ENCODE data around the gene VIPR1.
A peak's percentile ranks its signal among the peaks of the same experiment; 100 is the strongest.

Gene VIPR1, protein sequence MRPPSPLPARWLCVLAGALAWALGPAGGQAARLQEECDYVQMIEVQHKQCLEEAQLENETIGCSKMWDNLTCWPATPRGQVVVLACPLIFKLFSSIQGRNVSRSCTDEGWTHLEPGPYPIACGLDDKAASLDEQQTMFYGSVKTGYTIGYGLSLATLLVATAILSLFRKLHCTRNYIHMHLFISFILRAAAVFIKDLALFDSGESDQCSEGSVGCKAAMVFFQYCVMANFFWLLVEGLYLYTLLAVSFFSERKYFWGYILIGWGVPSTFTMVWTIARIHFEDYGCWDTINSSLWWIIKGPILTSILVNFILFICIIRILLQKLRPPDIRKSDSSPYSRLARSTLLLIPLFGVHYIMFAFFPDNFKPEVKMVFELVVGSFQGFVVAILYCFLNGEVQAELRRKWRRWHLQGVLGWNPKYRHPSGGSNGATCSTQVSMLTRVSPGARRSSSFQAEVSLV
- long read RNA-seq, donor 1 = 0 reads
- long read RNA-seq, donor 2 = 0 reads
- long read RNA-seq, donor 3 = 0 reads
- long read RNA-seq, donor 4 = 0 reads
- long read RNA-seq, donor 5 = 0 reads
- long read RNA-seq, donor 6 = 0 reads
- long read RNA-seq, donor 7 = 0 reads
- long read RNA-seq, donor 8 = 0 reads

DNA sequence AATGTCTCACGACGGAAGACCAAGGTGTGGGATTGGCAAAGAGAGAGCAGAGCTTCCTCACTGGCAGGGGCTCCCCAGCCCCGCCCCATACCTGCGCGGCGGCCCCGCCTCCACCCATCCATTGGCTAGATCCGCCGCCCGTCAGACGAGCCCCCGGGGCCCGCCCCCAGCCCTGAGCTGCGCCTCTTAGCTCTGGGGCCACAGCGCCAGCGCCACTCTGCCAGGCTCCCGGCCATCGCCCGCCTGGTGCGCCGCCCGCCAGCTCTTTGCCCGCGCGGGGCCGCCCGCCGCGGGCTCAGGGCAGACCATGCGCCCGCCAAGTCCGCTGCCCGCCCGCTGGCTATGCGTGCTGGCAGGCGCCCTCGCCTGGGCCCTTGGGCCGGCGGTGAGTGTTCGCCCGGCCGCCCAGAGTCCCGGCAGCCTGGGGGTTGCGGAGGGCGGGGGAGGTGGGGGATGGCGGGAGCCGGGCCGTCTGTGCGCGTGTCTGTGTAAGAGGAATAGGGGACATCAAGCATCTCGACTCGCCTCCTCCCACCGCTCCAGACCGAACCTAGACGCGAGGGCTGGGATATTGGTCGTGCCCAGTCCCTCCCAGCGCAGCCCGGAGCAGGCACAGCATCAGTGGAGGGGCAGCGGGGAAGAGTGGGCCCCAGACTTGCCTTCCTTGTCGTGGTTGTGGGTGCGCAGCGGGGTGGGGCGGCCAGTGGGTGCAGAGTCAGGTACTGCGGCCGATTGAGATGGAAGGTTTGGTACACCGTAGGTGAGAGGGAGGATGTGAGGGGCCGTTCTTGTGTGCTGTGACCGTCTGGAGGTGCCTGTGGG lies at the start of gene VIPR1:
VIPR1 (plus strand) TSS at position 215 of the 822 bp plus-strand sequence; CDS start at position 308, 93 bp downstream.
- peak; percentile 31 for DNase-seq

DNA sequence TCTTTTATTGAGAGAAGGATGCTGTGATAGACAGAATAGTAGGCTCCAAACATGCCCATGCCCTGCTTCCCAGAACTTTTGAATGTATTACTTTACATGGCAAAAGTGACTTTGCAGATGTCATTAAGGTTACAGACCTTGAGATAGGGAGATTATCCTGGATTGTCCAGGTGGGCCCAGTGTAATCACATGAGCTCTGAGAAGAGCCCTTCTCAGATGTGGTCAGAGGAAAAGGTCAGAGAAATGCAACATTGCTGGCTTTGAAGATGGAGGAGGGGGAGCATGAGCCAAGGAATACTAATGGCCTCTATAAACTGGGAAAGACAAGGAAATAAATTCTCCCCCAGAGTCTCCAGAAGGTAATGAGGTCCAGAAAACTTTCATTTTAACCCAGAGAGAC lies 46.2 kb upstream of the VIPR1 start:
- DNase-seq = no peak

DNA sequence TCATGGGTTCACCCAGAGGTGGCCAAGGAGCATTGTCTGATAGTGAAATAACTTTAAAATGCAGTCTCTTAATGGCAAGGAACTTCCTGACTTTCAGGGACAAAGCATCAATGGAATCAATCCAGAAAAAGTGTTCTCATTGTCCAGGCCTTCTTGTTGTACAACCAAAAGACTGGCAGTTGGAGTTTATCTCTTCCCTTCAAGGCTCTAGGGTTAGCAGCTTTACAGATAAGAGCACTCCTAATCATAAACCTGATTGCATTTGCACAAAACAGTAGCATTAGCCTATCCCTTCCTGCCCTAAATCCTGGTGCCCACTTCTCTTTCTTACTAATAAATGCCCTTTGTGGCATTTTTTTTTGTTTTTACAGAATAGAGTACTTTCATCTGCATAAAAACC lies 43.3 kb upstream of the VIPR1 start:
- no peak for DNase-seq

DNA sequence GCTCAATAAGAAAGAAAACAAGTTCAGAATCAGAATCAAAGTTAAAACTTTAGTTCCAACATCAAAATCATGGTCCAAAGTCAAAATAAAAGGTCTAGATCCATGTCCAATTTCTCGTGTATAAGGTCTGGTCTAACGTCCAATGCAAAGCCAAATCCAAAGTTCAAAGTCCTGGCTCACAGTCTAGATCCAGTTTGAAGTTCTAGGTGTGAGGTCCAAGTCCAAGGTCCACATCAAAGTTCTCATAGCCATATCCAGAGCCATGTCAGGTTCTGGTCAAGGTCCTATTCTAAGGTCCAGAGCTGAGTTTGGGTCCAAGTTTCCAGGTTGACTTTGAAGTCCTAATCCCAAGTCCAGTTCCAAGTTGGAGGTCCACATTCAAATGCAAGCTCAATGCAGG lies 40.7 kb upstream of the VIPR1 start:
- DNase-seq = no peak

DNA sequence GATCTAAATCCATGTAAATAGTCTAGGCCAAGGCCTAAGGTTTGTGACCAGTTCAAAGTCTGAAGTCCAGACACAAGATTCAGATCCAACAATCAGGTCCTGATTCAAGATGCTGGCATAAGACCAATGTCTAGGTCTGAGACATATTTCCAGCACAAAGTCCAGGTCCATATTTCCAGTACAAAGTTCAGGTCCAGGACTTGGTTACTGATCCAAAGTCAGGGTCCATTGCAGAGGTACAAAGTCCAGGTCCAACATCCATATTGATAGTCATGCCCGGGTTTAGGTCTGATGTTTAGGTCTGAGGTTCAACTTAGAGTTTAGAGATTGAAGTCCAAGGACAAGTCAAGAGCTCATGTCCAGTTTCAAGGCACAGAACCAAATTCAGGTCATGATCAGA lies 39.4 kb upstream of the VIPR1 start:
- no peak for DNase-seq

DNA sequence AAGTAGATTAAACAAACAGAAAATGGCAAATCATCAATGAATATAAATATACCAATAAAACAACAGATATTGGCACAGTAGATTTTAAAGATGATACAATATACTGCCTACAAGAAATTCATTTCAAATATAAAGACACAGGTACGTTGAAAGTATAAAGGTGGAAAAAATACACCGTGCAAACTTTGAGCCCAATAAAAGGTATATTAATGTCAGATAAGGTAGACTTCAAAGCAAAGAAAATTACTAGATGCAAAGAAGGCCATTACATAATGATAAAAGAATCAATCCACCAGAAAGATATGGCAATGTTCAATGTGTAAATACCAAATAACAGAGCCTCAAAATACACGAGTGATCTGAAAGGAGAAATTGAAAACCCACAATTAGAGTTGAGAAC lies 34.3 kb upstream of the VIPR1 start:
- no peak for DNase-seq

DNA sequence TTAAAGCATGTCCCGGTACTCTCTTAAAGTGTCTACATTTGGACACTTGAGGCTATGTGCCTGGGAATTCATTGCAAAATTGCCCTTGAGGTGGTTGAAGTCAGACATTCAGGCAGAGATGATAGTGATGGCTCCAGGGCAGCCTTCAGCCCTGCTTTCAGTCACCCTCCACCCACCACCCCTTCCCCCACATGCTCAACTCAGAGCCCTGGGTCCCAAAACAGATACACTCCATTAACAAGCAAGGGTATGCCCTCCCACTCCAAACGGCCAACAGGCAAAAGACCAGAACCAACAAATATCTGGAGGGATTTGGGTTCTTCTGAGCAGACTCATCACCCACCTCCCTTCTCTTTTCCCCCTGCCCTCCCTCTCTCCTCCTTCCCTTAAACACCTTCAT lies 29.9 kb upstream of the VIPR1 start:
- DNase-seq = no peak

DNA sequence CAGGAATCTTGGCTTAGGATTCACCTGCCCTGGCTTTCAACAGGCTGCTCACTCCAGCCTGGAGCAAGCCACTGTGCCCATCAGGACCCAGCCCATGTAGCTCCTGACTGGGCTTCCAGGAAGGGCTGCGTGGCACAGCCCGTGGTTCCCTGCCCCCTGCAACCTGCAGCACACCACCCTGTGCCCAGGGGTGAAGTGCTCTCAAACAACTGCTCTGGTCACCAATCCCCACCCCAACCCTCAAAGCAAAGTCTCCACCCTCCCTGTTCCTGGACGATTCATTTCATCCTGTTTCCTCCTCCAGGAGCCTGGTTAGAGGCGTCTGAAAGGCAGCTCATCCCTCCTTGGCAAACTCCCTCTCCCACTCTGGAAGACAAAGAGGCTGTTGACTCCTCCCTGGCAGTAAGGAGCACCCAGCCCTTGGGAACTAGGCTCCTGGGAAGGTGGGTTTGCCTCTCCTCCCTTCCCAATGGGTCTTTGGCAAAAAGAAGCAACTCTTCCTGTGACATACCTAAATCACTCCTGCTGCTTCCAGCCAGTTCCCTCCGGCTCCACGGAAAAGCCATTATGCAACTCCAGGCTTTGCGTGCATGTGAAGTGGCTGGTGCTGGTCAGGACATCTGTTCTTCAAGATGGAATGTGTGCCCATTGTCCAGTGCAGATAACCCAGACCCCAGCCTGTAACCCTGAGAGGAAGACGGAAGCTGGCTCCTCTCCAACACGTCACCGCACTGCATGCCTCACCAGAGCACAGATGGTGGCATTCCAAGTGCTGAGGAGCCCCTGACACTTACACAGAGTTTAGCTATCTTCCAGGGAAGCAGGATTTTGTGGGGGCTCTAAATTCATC lies 29.1 kb upstream of the VIPR1 start:
- no peak for DNase-seq

DNA sequence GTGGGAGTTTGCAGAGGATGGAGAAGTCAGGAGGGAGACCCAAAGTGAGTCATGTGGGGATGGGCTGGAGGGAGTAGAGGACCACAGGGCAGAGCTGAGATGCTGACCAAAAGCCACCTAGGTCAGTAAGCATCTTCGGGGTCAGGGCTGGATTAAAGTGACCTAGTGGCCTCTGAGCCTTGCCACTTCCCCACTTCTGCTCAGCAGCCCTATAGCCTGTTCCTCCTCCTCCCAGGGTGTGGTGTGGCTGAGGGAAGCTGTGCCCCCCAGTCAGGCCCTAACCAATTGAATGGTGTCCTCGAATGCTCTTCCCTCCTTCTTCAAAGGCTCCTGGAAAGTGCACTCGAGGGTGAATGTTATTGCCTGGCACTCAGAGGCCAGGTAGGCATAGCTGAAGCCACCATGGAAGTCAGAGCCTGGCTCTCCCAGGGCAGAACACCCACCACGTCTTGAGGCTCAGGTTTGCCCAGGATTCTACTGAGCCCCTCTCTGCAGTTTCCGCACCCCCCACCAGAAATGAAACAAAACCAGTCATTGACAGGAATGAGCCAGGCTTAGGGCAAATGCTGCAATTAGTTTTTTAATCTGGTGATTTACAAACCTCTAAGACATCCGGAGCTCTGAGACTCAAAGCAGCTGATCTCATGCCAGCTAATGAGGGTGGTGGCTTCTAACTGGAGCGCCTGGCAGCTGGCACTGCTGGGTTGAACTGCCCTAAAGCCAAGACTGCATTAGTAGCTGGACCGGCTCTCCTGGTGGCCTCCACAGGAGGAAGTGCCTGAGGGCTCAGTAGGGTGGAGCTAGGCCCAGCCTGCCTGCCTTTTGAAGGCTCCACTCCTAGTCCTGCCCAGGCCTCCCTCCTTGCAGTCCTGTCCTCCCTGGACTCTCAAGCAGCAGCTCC lies 26.0 kb upstream of the VIPR1 start:
- DNase-seq = no peak

DNA sequence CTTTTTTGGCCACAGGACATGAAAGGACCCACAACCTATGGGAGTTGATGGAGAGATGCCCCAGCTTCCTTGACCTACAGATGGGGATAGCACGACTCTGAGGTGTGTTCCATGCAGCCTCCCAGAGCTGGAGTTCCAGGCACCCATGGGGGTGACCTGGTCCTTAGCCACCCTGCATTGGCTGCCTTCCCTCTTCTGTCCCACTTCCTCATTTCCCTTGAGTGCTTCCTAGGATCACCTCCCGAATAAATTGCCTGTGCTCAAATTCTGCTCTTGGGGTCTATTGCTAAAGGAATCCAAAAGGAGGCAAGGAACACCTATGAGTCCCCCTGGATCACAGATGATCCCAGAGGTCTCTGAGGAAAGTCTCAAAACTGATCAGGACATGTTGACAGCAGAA lies 24.7 kb upstream of the VIPR1 start:
- no peak for DNase-seq

DNA sequence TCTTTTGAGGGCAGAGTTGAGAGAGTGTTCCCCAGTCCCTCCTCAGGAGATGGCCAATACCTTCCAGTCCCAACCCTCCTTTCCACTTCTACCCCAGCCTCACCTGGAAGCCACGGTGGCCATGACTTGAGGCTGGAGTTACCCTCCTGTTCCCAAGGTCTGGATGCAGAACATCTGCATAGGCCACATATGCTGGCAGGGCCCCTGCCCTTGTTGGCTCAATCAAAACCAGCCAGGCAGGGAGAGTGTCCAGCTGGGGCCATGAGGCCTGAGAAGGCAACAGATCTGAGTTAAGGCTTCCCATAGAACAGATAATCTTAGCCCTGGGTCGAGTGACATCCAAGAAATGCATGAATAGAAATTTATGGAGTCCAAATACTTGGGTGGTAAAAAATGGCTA lies 23.6 kb upstream of the VIPR1 start:
- DNase-seq = no peak

DNA sequence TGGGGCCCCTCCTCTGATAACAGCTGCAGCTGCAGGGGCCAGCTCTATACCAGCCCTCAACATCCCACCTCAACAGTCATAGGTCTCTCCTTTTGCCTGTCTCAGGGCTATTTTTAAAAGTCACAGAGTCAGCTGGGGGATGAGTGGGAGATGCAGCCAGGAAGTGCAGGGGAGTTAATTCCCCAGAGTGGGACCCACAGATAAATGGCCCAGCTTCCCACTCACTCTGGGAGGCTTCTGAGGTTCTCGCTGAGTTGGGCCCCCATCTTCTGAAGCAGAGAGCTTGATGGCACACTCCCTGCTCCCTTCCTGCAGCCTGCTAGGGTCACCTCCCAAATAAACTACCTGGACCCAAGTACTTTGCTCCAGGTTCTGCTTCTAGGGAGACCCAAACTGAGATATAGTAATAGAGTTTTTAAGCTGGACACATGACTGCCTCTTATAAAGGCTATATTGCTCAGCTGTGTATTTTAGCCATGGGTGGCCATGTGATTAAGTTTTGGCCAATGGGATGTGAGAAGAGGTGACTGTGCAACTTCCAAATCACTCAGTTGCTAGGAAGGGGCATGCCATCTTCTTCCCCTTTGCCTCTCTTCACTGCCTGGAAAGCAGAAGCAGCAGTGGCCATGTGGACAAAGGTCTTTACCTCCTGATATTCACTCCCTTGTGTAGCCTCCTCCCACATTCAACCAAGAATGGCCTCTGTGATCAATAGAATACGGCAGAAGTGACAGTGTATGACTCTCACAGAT lies 15.5 kb upstream of the VIPR1 start:
- DNase-seq = no peak

DNA sequence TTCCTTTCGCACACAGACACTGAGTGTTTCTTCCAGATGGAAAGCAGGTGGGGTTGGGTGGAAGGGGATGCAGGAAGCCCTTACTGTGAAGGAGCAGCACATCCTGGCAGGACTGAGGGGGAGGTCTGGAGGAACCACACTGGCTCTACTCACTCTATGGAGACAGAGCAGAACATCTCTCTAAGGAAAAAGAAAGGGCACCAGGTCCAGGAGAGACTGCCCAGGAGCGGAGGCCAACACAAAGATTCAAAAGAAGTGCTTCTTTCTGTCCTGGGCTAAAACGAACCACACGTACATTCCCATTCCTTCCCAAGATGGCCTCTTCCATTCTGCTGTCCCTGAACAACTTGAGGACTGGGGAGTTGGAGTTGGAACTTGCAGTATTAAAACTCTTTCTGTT lies 13.8 kb upstream of the VIPR1 start:
- DNase-seq = no peak

DNA sequence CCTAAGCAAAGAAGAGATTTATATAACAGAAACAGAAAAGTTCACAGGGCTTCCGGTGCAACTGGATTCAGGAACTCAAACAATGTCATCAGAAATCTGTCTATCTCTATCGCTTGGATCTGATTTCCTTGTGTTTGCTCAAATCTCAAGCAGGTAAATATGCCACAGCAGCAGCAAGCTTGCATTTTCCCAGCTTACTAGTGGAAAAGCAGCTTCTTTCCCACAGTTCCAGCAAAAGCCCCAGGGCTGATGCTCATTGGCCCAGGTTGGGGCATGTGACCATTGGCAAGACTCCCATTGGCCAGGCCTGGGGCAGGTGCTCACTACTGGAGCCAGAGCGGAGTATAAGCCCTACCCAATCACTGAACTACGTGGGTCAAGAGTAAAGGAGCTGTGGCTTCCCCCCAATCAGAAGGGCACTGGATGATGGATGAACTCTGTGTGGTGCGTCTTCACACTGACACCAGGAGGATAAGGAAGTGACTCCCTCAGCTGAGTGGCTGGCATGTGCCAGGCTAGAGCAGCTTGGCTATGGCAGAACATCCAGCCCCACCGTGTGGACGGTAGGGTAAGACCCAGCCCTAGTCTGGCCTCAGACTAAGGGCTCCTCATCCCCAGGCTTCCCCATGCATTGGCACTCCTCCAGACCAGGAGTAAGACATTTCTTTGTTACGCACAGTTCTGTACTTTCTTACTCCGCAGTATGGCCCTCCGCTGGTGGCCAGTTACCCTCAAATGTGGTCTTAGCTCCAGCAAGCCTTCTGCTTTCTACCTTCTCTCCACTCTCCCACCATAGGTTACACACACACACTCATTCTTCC lies 13.1 kb upstream of the VIPR1 start:
- no peak for DNase-seq

DNA sequence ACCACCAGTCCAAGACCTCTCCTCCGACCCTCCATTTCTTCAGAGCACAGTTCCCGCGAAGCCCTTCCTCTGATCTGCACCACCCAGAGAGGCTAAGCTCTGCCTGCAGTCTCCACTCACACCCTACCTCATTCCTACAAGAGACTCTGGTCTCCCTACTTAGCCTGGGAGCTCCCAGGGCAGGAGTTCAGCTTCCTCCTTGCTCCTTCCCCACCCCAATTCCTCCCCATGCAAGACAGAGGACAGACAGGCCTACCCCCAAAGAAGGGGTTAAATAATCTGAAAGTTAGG lies 12.6 kb upstream of the VIPR1 start:
- no peak for DNase-seq

DNA sequence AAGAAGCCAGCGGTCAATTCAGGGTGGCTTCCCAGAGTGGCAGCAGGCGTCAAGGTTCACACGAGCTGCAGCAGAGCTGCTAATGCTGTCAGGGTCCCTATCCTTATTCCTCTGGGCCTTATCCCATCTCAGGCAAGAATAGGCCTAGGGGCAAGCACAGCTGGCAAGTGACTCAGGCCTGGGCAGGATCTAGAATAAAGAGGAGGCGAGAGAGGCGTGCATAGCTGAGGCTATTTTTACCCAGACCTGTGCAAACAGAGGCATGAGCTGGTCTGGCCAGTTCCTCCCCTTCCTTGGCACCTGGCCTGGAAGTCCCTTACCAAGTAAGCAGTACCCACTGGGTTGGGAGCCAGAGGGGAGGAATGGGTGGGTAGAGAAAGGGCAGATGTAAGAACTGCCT lies 12.2 kb upstream of the VIPR1 start:
- no peak for DNase-seq

DNA sequence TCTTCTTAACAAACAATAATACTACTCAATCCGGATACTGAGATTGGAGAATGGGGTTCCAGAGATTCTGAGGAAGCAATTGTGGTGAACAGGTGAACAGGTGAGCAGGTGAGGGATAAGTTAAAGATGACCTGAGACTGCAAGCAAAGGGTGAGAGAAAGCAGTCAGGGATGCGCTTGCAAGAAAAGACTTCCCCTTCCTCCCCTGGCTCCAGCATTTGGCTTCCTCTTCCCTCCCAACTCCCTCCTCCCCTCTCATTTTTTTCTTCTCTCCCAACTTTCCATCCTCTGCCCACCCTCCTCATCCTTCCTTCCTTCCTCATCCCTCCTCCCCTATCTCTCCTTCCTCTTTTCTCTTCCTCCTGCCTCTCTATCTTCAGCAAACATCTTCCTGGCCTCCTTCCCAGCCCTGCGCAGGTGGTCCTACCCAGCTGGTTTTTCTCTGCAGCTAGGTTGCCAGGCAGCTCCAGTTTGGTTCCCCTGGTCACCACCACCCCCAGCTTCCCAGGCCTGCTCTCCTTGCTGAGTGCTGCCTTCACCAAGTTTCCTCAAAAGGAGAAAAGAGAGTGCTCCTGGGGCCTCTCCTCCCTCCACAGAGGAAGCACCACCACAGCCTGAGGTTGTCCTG lies 10.4 kb upstream of the VIPR1 start:
- no peak for DNase-seq

DNA sequence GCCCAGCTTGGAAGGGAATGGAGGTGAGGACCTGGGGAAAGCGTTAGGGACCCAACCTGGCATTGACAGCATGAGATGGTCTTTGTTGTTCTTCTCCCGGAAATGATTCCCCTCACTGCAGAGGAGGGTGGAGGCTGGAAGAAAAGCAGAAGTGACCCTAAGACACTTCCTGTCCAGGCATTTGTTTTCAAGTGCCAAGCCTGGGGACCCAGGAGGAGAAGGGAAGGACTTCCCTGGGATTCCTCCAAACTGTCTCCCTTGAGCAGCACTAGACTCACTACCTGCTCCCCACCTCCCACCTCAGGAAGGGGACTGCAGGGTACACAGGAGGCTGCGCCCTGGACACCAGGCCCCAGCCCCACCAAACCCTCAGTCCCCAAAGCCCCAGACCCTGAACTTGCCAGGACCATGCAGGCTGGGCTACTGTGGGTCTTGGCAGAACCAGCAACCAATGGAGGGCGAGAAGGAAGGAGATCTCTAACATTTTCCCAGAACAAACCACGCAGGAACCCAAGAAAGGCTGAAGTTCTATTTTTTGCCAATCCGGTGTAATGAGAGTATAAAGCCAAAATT lies 9.8 kb upstream of the VIPR1 start:
- DNase-seq = no peak

Measured in right kidney (tissue), 9 donors.